GM23338 (cell line): ENCODE results near the gene SLC2A2. TPM values are rescaled to one million over a fixed set of nuclear protein-coding genes. Genes with fewer than 3 reads are reported as not detected.

ENCODE experiments used
- ATAC-seq: fragments of 200-7000 bp; cut with Tn5 transposase; 3 replicates; pipeline ENCODE4 v1.9.1; 2020
- DNase-seq: peaks from one replicate; pipeline ENCODE4 v3.0.0-alpha.2; 2015; ENCODE audit warnings: low spot score
- H2AFZ ChIP-seq: fragments of 200-600 bp; sonication (generic); 2 replicates; pipeline ENCODE4 v1.8.0; 2016; ENCODE audit warnings: antibody characterized with exemption, mild to moderate bottlenecking, moderate library complexity
- H3F3A ChIP-seq: fragments of 200-600 bp; sonication (generic); replicated peaks from 2 replicates; pipeline ENCODE4 v1.8.0; 2017; ENCODE audit warnings: antibody characterized with exemption, mixed run types, low read depth
- H3K27ac ChIP-seq: fragments of 200-600 bp; sonication (generic); 2 replicates; pipeline ENCODE4 v1.6.1; 2016; ENCODE audit warnings: low read depth
- H3K27me3 ChIP-seq: fragments of 200-600 bp; sonication (generic); 2 replicates; pipeline ENCODE4 v1.8.0; 2016; ENCODE audit warnings: mild to moderate bottlenecking, mixed run types, moderate library complexity; ENCODE audit not compliant: insufficient read depth
- H3K36me3 ChIP-seq: fragments of 200-600 bp; sonication (generic); 2 replicates; pipeline ENCODE4 v1.8.0; 2016; ENCODE audit warnings: mild to moderate bottlenecking; ENCODE audit not compliant: insufficient read depth
- H3K4me1 ChIP-seq: fragments of 200-600 bp; sonication (generic); 2 replicates; pipeline ENCODE4 v1.8.0; 2016; ENCODE audit warnings: mild to moderate bottlenecking, moderate library complexity; ENCODE audit not compliant: insufficient read depth
- H3K4me2 ChIP-seq: fragments of 200-600 bp; sonication (generic); 2 replicates; pipeline ENCODE4 v1.7.1; 2017; ENCODE audit warnings: mixed run types
- H3K4me3 ChIP-seq: fragments of 200-600 bp; sonication (generic); 2 replicates; pipeline ENCODE4 v1.6.1; 2016; ENCODE audit warnings: mixed run types
- H3K79me2 ChIP-seq: fragments of 200-600 bp; sonication (generic); replicated peaks from 2 replicates; pipeline ENCODE4 v1.8.0; 2017; ENCODE audit warnings: mild to moderate bottlenecking; ENCODE audit not compliant: insufficient read depth
- H3K9me2 ChIP-seq: fragments of 200-600 bp; sonication (generic); 2 replicates; pipeline ENCODE4 v1.8.0; 2017; ENCODE audit not compliant: insufficient read depth
- H4K20me1 ChIP-seq: fragments of 200-600 bp; sonication (generic); replicated peaks from 2 replicates; pipeline ENCODE4 v1.8.0; 2017; ENCODE audit warnings: mild to moderate bottlenecking; ENCODE audit not compliant: insufficient read depth
- H3K27ac Mint-ChIP-seq: 2 replicates; pipeline ENCODE4 v1.8.0; 2020; ENCODE audit warnings: inconsistent platforms, mild to moderate bottlenecking, moderate library complexity, mixed read lengths
- H3K27me3 Mint-ChIP-seq: 3 replicates; pipeline ENCODE4 v1.8.0; 2022; ENCODE audit warnings: low read depth, mild to moderate bottlenecking, moderate library complexity, mixed read lengths, inconsistent platforms; ENCODE audit not compliant: insufficient read depth, poor library complexity
- H3K36me3 Mint-ChIP-seq: 3 replicates; pipeline ENCODE4 v1.8.0; 2021; ENCODE audit warnings: low read depth, mild to moderate bottlenecking, inconsistent platforms, moderate library complexity, mixed read lengths
- H3K4me1 Mint-ChIP-seq: 3 replicates; pipeline ENCODE4 v1.8.0; 2020; ENCODE audit warnings: mild to moderate bottlenecking, inconsistent platforms, mixed read lengths
- H3K4me3 Mint-ChIP-seq: 3 replicates; pipeline ENCODE4 v1.8.0; 2021; ENCODE audit warnings: moderate library complexity, mild to moderate bottlenecking, inconsistent platforms, mixed read lengths
- H3K9me3 Mint-ChIP-seq: 3 replicates; pipeline ENCODE4 v1.8.0; 2020; ENCODE audit warnings: moderate library complexity, mild to moderate bottlenecking, inconsistent platforms, mixed read lengths
- JUNB ChIP-seq: IDR thresholded peaks from one replicate; pipeline ENCODE4 v1.6.1; 2016; ENCODE audit warnings: antibody characterized with exemption; ENCODE audit not compliant: unreplicated experiment
- POLR2AphosphoS5 ChIP-seq: IDR thresholded peaks from 2 replicates; pipeline ENCODE4 v1.6.1; 2016; ENCODE audit warnings: antibody characterized with exemption, low read depth
- REST ChIP-seq: IDR thresholded peaks from one replicate; pipeline ENCODE4 v1.6.1; 2018; ENCODE audit warnings: antibody characterized with exemption; ENCODE audit not compliant: unreplicated experiment
- ZNF114 ChIP-seq: fragments of 250-450 bp; sonication (Bioruptor Pico); IDR thresholded peaks from 2 replicates; pipeline ENCODE4 v1.5.0; 2020; ENCODE audit warnings: mild to moderate bottlenecking, moderate library complexity
- ZNF462 ChIP-seq: fragments of 250-450 bp; sonication (Bioruptor Pico); IDR thresholded peaks from 2 replicates; pipeline ENCODE4 v1.5.0; 2020; ENCODE audit warnings: mild to moderate bottlenecking, moderate library complexity
- polyA plus RNA-seq: library from polyadenylated mRNA; unstranded; fragments of >200 nt; fragmentation: Nextera tagmentation; extraction: Ambion mirVana; gene quantifications from 2 replicates; pipeline ENCODE4 v1.2.1, GENCODE V29; 2016
- total RNA-seq: library from RNA; depleted of rRNA; stranded (reverse); fragments of >200 nt; shearing (Covaris generic); gene quantifications from 2 replicates; pipeline ENCODE4 v1.2.3, GENCODE V29; 2014
- TF ChIP-seq, protein P1 (sequence below), 2 experiments: fragments of 200-600 bp in 1 of 2; sonication (generic) in 1 of 2; conservative IDR thresholded peaks; 2 replicates each; pipeline versions ENCODE4 v1.5.1 to v1.6.1; 2016 to 2017; ENCODE audit warnings: antibody characterized with exemption in 2 of 2, low read depth in 2 of 2, mild to moderate bottlenecking in 2 of 2, moderate library complexity in 1 of 2

The SLC2A2 gene
- total and polyA plus RNA-seq, 2 experiments from 2014 or later = not detected

DNA sequence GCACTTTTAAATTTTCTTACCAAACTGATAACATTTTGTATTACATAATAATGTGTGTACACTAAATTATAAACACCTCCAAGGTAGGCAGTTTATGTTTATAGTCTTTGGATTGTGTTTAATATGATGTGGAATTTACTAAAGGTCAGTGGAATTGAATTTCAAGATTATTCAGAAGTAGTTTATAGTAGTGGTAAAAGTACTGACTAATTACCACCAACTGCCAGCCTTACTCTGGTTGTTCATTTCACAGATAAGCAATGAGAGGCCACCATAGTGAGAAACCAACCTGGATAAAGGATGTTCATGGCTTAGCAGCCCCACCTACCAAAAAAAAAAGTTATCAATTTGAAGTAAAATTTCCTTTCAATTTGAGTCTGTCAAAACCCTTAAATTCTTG, 64.1 kb downstream of the SLC2A2 start (continued):
- TF ChIP-seq ZNF462 (CRISPR knock-in tag) = no peak
- TF ChIP-seq, protein P1, sequence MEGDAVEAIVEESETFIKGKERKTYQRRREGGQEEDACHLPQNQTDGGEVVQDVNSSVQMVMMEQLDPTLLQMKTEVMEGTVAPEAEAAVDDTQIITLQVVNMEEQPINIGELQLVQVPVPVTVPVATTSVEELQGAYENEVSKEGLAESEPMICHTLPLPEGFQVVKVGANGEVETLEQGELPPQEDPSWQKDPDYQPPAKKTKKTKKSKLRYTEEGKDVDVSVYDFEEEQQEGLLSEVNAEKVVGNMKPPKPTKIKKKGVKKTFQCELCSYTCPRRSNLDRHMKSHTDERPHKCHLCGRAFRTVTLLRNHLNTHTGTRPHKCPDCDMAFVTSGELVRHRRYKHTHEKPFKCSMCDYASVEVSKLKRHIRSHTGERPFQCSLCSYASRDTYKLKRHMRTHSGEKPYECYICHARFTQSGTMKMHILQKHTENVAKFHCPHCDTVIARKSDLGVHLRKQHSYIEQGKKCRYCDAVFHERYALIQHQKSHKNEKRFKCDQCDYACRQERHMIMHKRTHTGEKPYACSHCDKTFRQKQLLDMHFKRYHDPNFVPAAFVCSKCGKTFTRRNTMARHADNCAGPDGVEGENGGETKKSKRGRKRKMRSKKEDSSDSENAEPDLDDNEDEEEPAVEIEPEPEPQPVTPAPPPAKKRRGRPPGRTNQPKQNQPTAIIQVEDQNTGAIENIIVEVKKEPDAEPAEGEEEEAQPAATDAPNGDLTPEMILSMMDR (conservative IDR thresholded peaks at IDR 0.05; ENCODE audit: low read depth in 2 of 2) = no peak
- TF ChIP-seq POLR2AphosphoS5 = no peak
- no peak for TF ChIP-seq JUNB
- no peak for TF ChIP-seq ZNF114 (CRISPR knock-in tag)

GRCh38 chr3:170961616-170962400, 64.7 kb downstream of the SLC2A2 start:
- Histone ChIP-seq H3K4me2 (no peak overlapping the region), H3K79me2 (no peaks in the 10 kb centered on the region), H3K27me3 (no peaks in the 10 kb centered on the region), H3K36me3 (no peaks in the 10 kb centered on the region), H3K27ac (no peak overlapping the region), H3K9me2 (no peaks in the 10 kb centered on the region), H3F3A (no peaks in the 10 kb centered on the region), H3K4me3 (no peak overlapping the region), H3K4me1 (no peaks in the 10 kb centered on the region), H2AFZ (no peak overlapping the region), H4K20me1 (no peaks in the 10 kb centered on the region)
- Mint-ChIP-seq H3K4me3 (no peak overlapping the region), H3K36me3 (no peaks in the 10 kb centered on the region), H3K27ac (no peak overlapping the region), H3K9me3 (no peaks in the 10 kb centered on the region), H3K4me1 (no peaks in the 10 kb centered on the region), H3K27me3 (no peaks in the 10 kb centered on the region)
- ATAC-seq = peak; percentile 44
- TF ChIP-seq REST = no peak
- TF ChIP-seq, protein P1 (conservative IDR thresholded peaks at IDR 0.05; ENCODE audit: low read depth in 2 of 2) = peak; percentile 60 to 85
- TF ChIP-seq JUNB = no peak
- DNase-seq = peak; percentile 53
